Fibroblast of lung (primary cell): ENCODE results near the gene RASA4B. TPM values are rescaled to one million over a fixed set of nuclear protein-coding genes. Genes with fewer than 3 reads are reported as not detected.
"Not testable (repeated sequence)": the region's sequence is repeated elsewhere in the genome, so short reads cannot be mapped to it uniquely, and the experiment has no call there.

ENCODE experiments used
- DNase-seq, 2 donors: peaks; one replicate each; pipeline versions ENCODE4 v3.0.0 to v3.0.0-alpha.2; 2010; ENCODE audit warnings: low read depth in 2 of 2
- H2AFZ ChIP-seq: 2 replicates; pipeline ENCODE4 v1.5.1; 2012; ENCODE audit warnings: low read length, control low read depth, inconsistent platforms
- H3K27ac ChIP-seq: 2 replicates; pipeline ENCODE4 v1.5.1; 2011; ENCODE audit warnings: low read length, control low read depth; ENCODE audit not compliant: insufficient read depth
- H3K27me3 ChIP-seq: 2 replicates; pipeline ENCODE4 v1.5.1; 2011; ENCODE audit warnings: mild to moderate bottlenecking, low read length; ENCODE audit not compliant: control insufficient read depth, insufficient read depth
- H3K36me3 ChIP-seq: 2 replicates; pipeline ENCODE4 v1.5.1; 2011; ENCODE audit warnings: low read length; ENCODE audit not compliant: control insufficient read depth, insufficient read depth
- H3K4me1 ChIP-seq: 2 replicates; pipeline ENCODE4 v1.5.1; 2011; ENCODE audit warnings: low read length; ENCODE audit not compliant: control insufficient read depth, insufficient read depth; ENCODE audit errors: extremely low read depth
- H3K4me2 ChIP-seq: 2 replicates; pipeline ENCODE4 v1.5.1; 2011; ENCODE audit warnings: low read length, control low read depth; ENCODE audit not compliant: insufficient read depth; ENCODE audit errors: extremely low read depth
- H3K4me3 ChIP-seq, 4 experiments: fragments of 200-600 bp in 1 of 4; sonication (generic) in 1 of 4; replicated peaks in 1 of 4; 2 replicates each; pipeline ENCODE4 v1.5.1; 2011 to 2016; ENCODE audit warnings: low read length in 4 of 4, low read depth in 3 of 4, mild to moderate bottlenecking in 3 of 4, control low read depth in 2 of 4, inconsistent platforms in 1 of 4, mixed read lengths in 1 of 4; ENCODE audit not compliant: insufficient read depth in 1 of 4; ENCODE audit errors: control extremely low read depth in 1 of 4
- H3K79me2 ChIP-seq: 2 replicates; pipeline ENCODE4 v1.5.1; 2012; ENCODE audit warnings: mild to moderate bottlenecking, low read length, inconsistent platforms; ENCODE audit not compliant: control insufficient read depth, insufficient read depth
- H3K9ac ChIP-seq: 2 replicates; pipeline ENCODE4 v1.5.1; 2011; ENCODE audit warnings: mild to moderate bottlenecking, low read length, control low read depth; ENCODE audit not compliant: insufficient read depth
- H3K9me3 ChIP-seq: 2 replicates; pipeline ENCODE4 v1.5.1; 2012; ENCODE audit warnings: low read depth, low read length; ENCODE audit not compliant: control insufficient read depth, insufficient read depth
- H4K20me1 ChIP-seq: 2 replicates; pipeline ENCODE4 v1.5.1; 2011; ENCODE audit warnings: low read length; ENCODE audit not compliant: control insufficient read depth, insufficient read depth; ENCODE audit errors: extremely low read depth
- polyA plus RNA-seq, 2 donors: library from polyadenylated mRNA; depleted of rRNA in 1 of 2; stranded (reverse) in 1 of 2; unstranded in 1 of 2; fragments of >200 nt; gene quantifications; 2 replicates each; pipeline ENCODE4 v1.2.1, GENCODE V29; 2011 to 2012; ENCODE audit warnings: missing spikeins in 1 of 2
- total RNA-seq: library from RNA; depleted of rRNA; stranded (reverse); fragments of >200 nt; gene quantifications from 2 replicates; pipeline ENCODE4 v1.2.1, GENCODE V29; 2014

The RASA4B gene
- total and polyA plus RNA-seq, 2 donors (not counting 1 experiment from before 2014, with no cell fraction given), result 1.4 to 1.5 TPM

DNA sequence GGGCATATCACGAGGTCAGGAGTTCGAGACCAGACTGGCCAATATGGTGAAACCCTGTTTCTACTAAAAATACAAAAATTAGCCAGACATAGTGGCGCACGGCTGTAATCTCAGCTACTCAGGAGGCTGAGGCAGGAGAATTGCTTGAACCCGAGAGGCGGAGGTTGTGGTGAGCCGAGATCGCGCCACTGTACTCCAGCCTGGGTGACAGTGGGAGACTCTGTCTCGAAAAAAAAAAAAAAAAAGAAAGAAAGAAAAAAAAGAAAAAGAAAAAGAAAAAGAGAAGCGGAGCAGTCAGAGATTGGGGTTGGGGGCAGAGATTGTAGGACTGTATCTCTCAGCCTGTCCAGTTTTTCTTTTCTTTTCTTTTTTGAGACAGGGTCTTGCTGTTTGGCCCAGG lies 25.2 kb upstream of the RASA4B start:
- not testable (repeated sequence) for H3K9ac ChIP-seq, H3K4me1 ChIP-seq, H3K27ac ChIP-seq, H3K79me2 ChIP-seq, H3K4me2 ChIP-seq, H3K36me3 ChIP-seq, H2AFZ ChIP-seq, H3K9me3 ChIP-seq, H3K27me3 ChIP-seq, DNase-seq, H4K20me1 ChIP-seq, H3K4me3 ChIP-seq

GRCh38 chr7:102542083-102542482 lies 24.5 kb upstream of the RASA4B start:
- H2AFZ ChIP-seq, H3K27ac ChIP-seq, H3K4me3 ChIP-seq, H3K36me3 ChIP-seq, DNase-seq, H3K79me2 ChIP-seq, H4K20me1 ChIP-seq, H3K9me3 ChIP-seq, H3K4me2 ChIP-seq, H3K9ac ChIP-seq, H3K27me3 ChIP-seq, H3K4me1 ChIP-seq: not testable (repeated sequence)

- not testable (repeated sequence) for H2AFZ ChIP-seq, H3K4me1 ChIP-seq, H3K9ac ChIP-seq, H3K79me2 ChIP-seq, H3K9me3 ChIP-seq, H3K27ac ChIP-seq, DNase-seq, H4K20me1 ChIP-seq, H3K27me3 ChIP-seq, H3K36me3 ChIP-seq, H3K4me3 ChIP-seq, H3K4me2 ChIP-seq
Measured at GRCh38 chr7:102540604-102541003, 23.0 kb upstream of the RASA4B start.

DNA sequence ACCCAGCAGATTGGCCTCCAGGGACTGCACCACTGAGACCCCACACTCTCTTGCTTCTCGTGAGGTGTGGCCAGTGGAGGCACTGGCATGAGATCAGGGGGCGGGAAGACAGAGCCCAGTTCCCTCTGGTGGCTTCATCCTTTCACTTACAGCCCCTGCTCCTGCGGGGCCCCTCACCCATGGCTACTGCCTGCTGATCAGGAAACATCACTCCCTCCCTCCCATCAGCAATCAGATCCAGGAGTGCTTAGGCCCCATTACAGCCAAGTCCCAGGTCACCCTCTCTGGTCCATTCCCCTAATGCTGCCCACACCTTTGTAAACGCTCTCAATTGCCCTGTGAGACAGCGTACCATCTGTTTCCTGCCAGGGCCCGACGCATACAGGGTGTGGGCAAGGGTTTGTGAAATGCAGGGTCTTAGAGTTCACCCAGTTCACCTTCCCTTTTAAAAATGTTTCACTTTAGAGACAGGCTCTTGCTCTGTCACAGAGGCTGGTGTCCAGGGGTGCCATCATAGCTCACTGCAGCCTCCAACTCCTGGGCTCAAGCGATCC lies 17.6 kb upstream of the RASA4B start:
- not testable (repeated sequence) for DNase-seq, H3K9me3 ChIP-seq, H3K4me1 ChIP-seq, H3K27me3 ChIP-seq, H2AFZ ChIP-seq, H3K36me3 ChIP-seq, H3K9ac ChIP-seq, H3K79me2 ChIP-seq, H4K20me1 ChIP-seq, H3K27ac ChIP-seq, H3K4me2 ChIP-seq, H3K4me3 ChIP-seq

DNA sequence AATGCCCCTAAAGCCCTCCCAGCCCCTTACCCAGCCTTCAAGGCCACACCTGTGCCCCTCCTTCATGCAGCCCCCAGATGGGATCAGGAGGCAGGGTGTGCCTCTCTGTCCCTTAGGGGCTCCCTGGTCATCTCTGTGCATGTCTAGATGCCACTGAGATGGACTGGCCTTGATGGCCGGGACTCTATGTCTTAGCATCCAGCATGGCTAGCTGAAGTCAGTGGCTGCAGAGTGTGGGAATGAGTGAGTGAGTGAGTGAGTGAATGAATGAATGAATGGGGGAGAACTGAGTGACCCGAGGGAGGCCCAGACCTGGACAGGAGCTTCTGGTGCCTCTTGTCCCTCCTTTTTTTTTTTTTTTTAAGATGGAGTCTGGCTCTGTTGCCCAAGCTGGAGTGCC lies 14.6 kb upstream of the RASA4B start:
- not testable (repeated sequence) for H4K20me1 ChIP-seq, H3K9me3 ChIP-seq, H3K27me3 ChIP-seq, H3K79me2 ChIP-seq, H3K4me3 ChIP-seq, H3K27ac ChIP-seq, H2AFZ ChIP-seq, H3K9ac ChIP-seq, H3K4me2 ChIP-seq, H3K36me3 ChIP-seq, DNase-seq, H3K4me1 ChIP-seq

DNA sequence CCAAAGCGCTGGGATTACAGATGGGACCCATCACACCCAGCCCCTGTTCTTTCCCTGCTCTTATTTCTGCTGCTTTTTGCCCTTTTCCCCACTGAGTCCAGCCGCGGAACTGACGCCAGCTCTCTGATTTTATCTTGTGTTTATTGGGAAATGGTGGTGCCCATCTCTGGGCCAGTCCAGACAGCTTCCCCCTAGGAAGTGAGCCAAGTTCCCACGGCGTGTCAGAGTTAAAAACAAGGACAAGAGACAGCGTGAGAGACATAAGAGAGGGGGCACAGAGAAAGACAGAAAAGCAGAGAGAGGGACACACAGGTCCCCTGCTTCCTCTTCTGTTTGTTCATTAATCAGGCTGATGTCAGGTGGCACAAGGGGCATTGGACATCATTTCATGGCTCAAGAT lies 14.0 kb upstream of the RASA4B start:
- H4K20me1 ChIP-seq, DNase-seq, H3K4me1 ChIP-seq, H3K79me2 ChIP-seq, H3K9ac ChIP-seq, H3K4me3 ChIP-seq, H2AFZ ChIP-seq, H3K27me3 ChIP-seq, H3K9me3 ChIP-seq, H3K4me2 ChIP-seq, H3K36me3 ChIP-seq, H3K27ac ChIP-seq: not testable (repeated sequence)
